Umbilical cord (tissue), 2 donors: ENCODE results near the gene RUBCN. TPM values are rescaled to one million over a fixed set of nuclear protein-coding genes. Genes with fewer than 3 reads are reported as not detected.
"Not testable (repeated sequence)": the region's sequence is repeated elsewhere in the genome, so short reads cannot be mapped to it uniquely, and the experiment has no call there.

Experiments
- DNase-seq: peaks from one replicate; pipeline ENCODE4 v3.0.0-alpha.2; 2015; ENCODE audit warnings: low spot score
- total RNA-seq: library from RNA; depleted of rRNA; stranded (reverse); fragments of >200 nt; gene quantifications from one replicate; pipeline ENCODE4 v1.2.3, GENCODE V29; 2014; ENCODE audit warnings: low replicate concordance; ENCODE audit not compliant: insufficient read depth

The RUBCN gene
- total RNA-seq, 1 donor from 2014 or later: 12.3 TPM

- DNase-seq: not testable (repeated sequence)
Observed at GRCh38 chr3:197658706-197659105, 78.0 kb downstream of the RUBCN start.

GRCh38 chr3:197657541-197658292 lies 79.0 kb downstream of the RUBCN start:
- DNase-seq: not testable (repeated sequence)

GRCh38 chr3:197656960-197657359 lies 79.7 kb downstream of the RUBCN start:
- DNase-seq: not testable (repeated sequence)

GRCh38 chr3:197656129-197656528 lies 80.6 kb downstream of the RUBCN start:
- DNase-seq: not testable (repeated sequence)

GRCh38 chr3:197654998-197655330 lies 81.7 kb downstream of the RUBCN start:
- not testable (repeated sequence) for DNase-seq

- not testable (repeated sequence) for DNase-seq
Observed at GRCh38 chr3:197654090-197654997, 82.4 kb downstream of the RUBCN start.

- DNase-seq: not testable (repeated sequence)
Observed at GRCh38 chr3:197652860-197653259, 83.8 kb downstream of the RUBCN start.

GRCh38 chr3:197647649-197648048 lies 89.1 kb downstream of the RUBCN start:
- not testable (repeated sequence) for DNase-seq

- DNase-seq: not testable (repeated sequence)
Observed at GRCh38 chr3:197647191-197647590, 89.5 kb downstream of the RUBCN start.

- DNase-seq: not testable (repeated sequence)
Observed at GRCh38 chr3:197646294-197646693, 90.4 kb downstream of the RUBCN start.

- not testable (repeated sequence) for DNase-seq
Observed at GRCh38 chr3:197637556-197637955, 99.1 kb downstream of the RUBCN start.

- not testable (repeated sequence) for DNase-seq
Observed at GRCh38 chr3:197631989-197632388, 104.7 kb downstream of the RUBCN start.

- not testable (repeated sequence) for DNase-seq
Observed at GRCh38 chr3:197630766-197631165, 105.9 kb downstream of the RUBCN start.

- not testable (repeated sequence) for DNase-seq
Observed at GRCh38 chr3:197629286-197629685, 107.4 kb downstream of the RUBCN start.

GRCh38 chr3:197627772-197628523 lies 108.8 kb downstream of the RUBCN start:
- DNase-seq: peak; percentile 69

- not testable (repeated sequence) for DNase-seq
Observed at GRCh38 chr3:197627158-197627771, 109.4 kb downstream of the RUBCN start.

- DNase-seq: not testable (repeated sequence)
Observed at GRCh38 chr3:197626404-197627157, 110.1 kb downstream of the RUBCN start.

GRCh38 chr3:197621478-197621877 lies 115.2 kb downstream of the RUBCN start:
- DNase-seq: not testable (repeated sequence)
